Neural cell (in vitro differentiated cells): Measurements from ENCODE around the gene CD164L2. TPM values are rescaled to one million over a fixed set of nuclear protein-coding genes. Genes with fewer than 3 reads are reported as not detected.

Experiments used
- H2AFZ ChIP-seq: fragments of 200-600, 300-800 bp; sonication (generic), shearing (Covaris generic); 2 replicates; pipeline ENCODE4 v1.6.0; 2014; ENCODE audit warnings: low read depth, mild to moderate bottlenecking, antibody characterized with exemption, low read length, moderate library complexity
- H3F3A ChIP-seq: fragments of 200-600 bp; shearing (Covaris generic); 2 replicates; pipeline ENCODE4 v1.6.1; 2016; ENCODE audit warnings: mild to moderate bottlenecking, moderate library complexity, mixed read lengths, antibody characterized with exemption, low read length; ENCODE audit not compliant: insufficient read depth, poor library complexity, severe bottlenecking
- H3K27ac ChIP-seq: fragments of 200-600, 300-800 bp; sonication (generic), shearing (Covaris generic); 2 replicates; pipeline ENCODE4 v1.5.1; 2014; ENCODE audit warnings: mild to moderate bottlenecking, low read length, moderate library complexity
- H3K27me3 ChIP-seq: fragments of 300-800, 200-600 bp; sonication (generic), shearing (Covaris generic); 2 replicates; pipeline ENCODE4 v1.6.0; 2014; ENCODE audit warnings: mild to moderate bottlenecking, low read depth, low read length, moderate library complexity; ENCODE audit not compliant: insufficient read depth
- H3K36me3 ChIP-seq: fragments of 300-800, 200-600 bp; sonication (generic), shearing (Covaris generic); 2 replicates; pipeline ENCODE4 v1.5.1; 2014; ENCODE audit warnings: mild to moderate bottlenecking, antibody characterized with exemption, low read length, moderate library complexity; ENCODE audit not compliant: insufficient read depth
- H3K4me2 ChIP-seq: fragments of 300-800, 200-600 bp; sonication (generic), shearing (Covaris generic); 2 replicates; pipeline ENCODE4 v1.6.0; 2014; ENCODE audit warnings: mild to moderate bottlenecking, low read length
- H3K4me3 ChIP-seq: fragments of 300-800, 200-600 bp; sonication (generic), shearing (Covaris generic); 2 replicates; pipeline ENCODE4 v1.5.1; 2014; ENCODE audit warnings: mild to moderate bottlenecking, low read length, moderate library complexity
- H3K79me2 ChIP-seq: fragments of 200-600 bp; shearing (Covaris generic); replicated peaks from 2 replicates; pipeline ENCODE4 v1.6.0; 2014; ENCODE audit warnings: mild to moderate bottlenecking, low read length, moderate library complexity; ENCODE audit not compliant: insufficient read depth
- H3K9ac ChIP-seq: fragments of 300-800, 200-600 bp; sonication (generic), shearing (Covaris generic); 2 replicates; pipeline ENCODE4 v1.6.1; 2016; ENCODE audit warnings: mild to moderate bottlenecking, low read length, mixed read lengths
- H3K9me2 ChIP-seq: fragments of 200-600 bp; shearing (Covaris generic); 2 replicates; pipeline ENCODE4 v1.6.1; 2016; ENCODE audit warnings: mild to moderate bottlenecking, low read length, mixed read lengths; ENCODE audit not compliant: insufficient read depth
- H3K9me3 ChIP-seq: fragments of 200-600, 300-800 bp; sonication (generic), shearing (Covaris generic); 2 replicates; pipeline ENCODE4 v1.6.1; 2016; ENCODE audit warnings: mild to moderate bottlenecking, mixed run types, low read length, moderate library complexity, mixed read lengths
- H4K20me1 ChIP-seq: fragments of 200-600 bp; shearing (Covaris generic); 2 replicates; pipeline ENCODE4 v1.6.1; 2016; ENCODE audit warnings: mild to moderate bottlenecking, mixed run types; ENCODE audit not compliant: insufficient read depth
- EP300 ChIP-seq: fragments of 450-650 bp; conservative IDR thresholded peaks from 2 replicates; pipeline ENCODE4 v1.6.1; 2014; ENCODE audit warnings: antibody characterized with exemption, mild to moderate bottlenecking, moderate library complexity; ENCODE audit not compliant: poor library complexity, severe bottlenecking
- EZH2 ChIP-seq: fragments of 200-600, 300-800 bp; shearing (Covaris generic), sonication (generic); IDR thresholded peaks from 2 replicates; pipeline ENCODE4 v1.6.1; 2014; ENCODE audit warnings: antibody characterized with exemption, low read length, borderline replicate concordance, mild to moderate bottlenecking; ENCODE audit not compliant: insufficient read depth, poor library complexity, severe bottlenecking
- MXI1 ChIP-seq: fragments of 450-650 bp; conservative IDR thresholded peaks from 2 replicates; pipeline ENCODE4 v1.6.1; 2014; ENCODE audit warnings: antibody characterized with exemption, mild to moderate bottlenecking; ENCODE audit not compliant: poor library complexity, severe bottlenecking
- POLR2AphosphoS5 ChIP-seq: IDR thresholded peaks from 2 replicates; pipeline ENCODE4 v1.6.1; 2012
- RAD21 ChIP-seq: fragments of 450-650 bp; conservative IDR thresholded peaks from 2 replicates; pipeline ENCODE4 v1.6.1; 2014; ENCODE audit warnings: antibody characterized with exemption, mild to moderate bottlenecking, moderate library complexity
- SMC3 ChIP-seq: fragments of 450-650 bp; conservative IDR thresholded peaks from 2 replicates; pipeline ENCODE4 v1.6.1; 2014; ENCODE audit warnings: antibody characterized with exemption, mild to moderate bottlenecking, moderate library complexity; ENCODE audit not compliant: poor library complexity
- TAF1 ChIP-seq: IDR thresholded peaks from 2 replicates; pipeline ENCODE4 v1.6.1; 2012; ENCODE audit warnings: low read depth
- polyA plus RNA-seq: library from polyadenylated mRNA; depleted of rRNA; stranded (reverse); fragments of >200 nt; gene quantifications from 2 replicates; pipeline ENCODE4 v1.2.3, GENCODE V29; 2014
- TF ChIP-seq, protein P1 (sequence below): fragments of 450-650 bp; IDR thresholded peaks from 2 replicates; pipeline ENCODE4 v1.5.1; 2014; ENCODE audit warnings: antibody characterized with exemption, mild to moderate bottlenecking, moderate library complexity; ENCODE audit not compliant: poor library complexity, severe bottlenecking
- TF ChIP-seq, protein P2 (sequence below): IDR thresholded peaks from 2 replicates; pipeline ENCODE4 v1.6.1; 2012; ENCODE audit warnings: borderline replicate concordance

The CD164L2 gene
- polyA plus RNA-seq, 1 donor from 2014 or later, result not detected

DNA sequence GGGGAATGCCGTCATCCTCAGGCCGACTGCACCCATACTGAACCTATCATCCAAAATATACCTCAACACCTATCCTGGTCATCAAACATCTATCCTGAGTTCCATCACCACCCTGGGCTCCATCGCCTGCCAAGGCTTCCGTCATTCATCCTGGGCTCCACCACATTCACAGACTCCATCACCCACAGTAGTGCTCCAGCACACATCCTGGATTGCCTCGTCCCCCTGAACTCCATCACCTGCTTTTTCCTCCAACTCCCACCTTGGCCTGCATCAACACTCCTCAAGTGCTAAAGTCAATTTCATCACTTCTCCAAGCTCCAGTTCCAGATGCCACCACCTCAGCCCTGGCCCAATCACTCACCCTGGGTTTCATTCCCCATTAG is 24.2 kb downstream of the CD164L2 start:
- H2AFZ ChIP-seq, result no peak overlapping the region
- no peak overlapping the region for H3K9ac ChIP-seq
- H3K79me2 ChIP-seq, result no peaks in the 10 kb centered on the region
- no peaks in the 10 kb centered on the region for H3K9me2 ChIP-seq
- H4K20me1 ChIP-seq, result no peaks in the 10 kb centered on the region
- H3K4me3 ChIP-seq, result no peak overlapping the region
- H3K36me3 ChIP-seq, result no peaks in the 10 kb centered on the region
- H3K27ac ChIP-seq, result no peak overlapping the region
- H3K4me2 ChIP-seq, result no peak overlapping the region
- TF ChIP-seq MXI1 (no peak), RAD21 (no peak), EP300 (no peak), EZH2 (no peak), POLR2AphosphoS5 (no peak), TAF1 (no peak), SMC3 (no peak)
- TF ChIP-seq, protein P1, sequence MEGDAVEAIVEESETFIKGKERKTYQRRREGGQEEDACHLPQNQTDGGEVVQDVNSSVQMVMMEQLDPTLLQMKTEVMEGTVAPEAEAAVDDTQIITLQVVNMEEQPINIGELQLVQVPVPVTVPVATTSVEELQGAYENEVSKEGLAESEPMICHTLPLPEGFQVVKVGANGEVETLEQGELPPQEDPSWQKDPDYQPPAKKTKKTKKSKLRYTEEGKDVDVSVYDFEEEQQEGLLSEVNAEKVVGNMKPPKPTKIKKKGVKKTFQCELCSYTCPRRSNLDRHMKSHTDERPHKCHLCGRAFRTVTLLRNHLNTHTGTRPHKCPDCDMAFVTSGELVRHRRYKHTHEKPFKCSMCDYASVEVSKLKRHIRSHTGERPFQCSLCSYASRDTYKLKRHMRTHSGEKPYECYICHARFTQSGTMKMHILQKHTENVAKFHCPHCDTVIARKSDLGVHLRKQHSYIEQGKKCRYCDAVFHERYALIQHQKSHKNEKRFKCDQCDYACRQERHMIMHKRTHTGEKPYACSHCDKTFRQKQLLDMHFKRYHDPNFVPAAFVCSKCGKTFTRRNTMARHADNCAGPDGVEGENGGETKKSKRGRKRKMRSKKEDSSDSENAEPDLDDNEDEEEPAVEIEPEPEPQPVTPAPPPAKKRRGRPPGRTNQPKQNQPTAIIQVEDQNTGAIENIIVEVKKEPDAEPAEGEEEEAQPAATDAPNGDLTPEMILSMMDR, result no peak
- TF ChIP-seq, protein P2, sequence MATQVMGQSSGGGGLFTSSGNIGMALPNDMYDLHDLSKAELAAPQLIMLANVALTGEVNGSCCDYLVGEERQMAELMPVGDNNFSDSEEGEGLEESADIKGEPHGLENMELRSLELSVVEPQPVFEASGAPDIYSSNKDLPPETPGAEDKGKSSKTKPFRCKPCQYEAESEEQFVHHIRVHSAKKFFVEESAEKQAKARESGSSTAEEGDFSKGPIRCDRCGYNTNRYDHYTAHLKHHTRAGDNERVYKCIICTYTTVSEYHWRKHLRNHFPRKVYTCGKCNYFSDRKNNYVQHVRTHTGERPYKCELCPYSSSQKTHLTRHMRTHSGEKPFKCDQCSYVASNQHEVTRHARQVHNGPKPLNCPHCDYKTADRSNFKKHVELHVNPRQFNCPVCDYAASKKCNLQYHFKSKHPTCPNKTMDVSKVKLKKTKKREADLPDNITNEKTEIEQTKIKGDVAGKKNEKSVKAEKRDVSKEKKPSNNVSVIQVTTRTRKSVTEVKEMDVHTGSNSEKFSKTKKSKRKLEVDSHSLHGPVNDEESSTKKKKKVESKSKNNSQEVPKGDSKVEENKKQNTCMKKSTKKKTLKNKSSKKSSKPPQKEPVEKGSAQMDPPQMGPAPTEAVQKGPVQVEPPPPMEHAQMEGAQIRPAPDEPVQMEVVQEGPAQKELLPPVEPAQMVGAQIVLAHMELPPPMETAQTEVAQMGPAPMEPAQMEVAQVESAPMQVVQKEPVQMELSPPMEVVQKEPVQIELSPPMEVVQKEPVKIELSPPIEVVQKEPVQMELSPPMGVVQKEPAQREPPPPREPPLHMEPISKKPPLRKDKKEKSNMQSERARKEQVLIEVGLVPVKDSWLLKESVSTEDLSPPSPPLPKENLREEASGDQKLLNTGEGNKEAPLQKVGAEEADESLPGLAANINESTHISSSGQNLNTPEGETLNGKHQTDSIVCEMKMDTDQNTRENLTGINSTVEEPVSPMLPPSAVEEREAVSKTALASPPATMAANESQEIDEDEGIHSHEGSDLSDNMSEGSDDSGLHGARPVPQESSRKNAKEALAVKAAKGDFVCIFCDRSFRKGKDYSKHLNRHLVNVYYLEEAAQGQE, result no peak
- no peaks in the 10 kb centered on the region for H3K9me3 ChIP-seq
- peaks cover 24% of the 10 kb centered on the region for H3K27me3 ChIP-seq
- no peaks in the 10 kb centered on the region for H3F3A ChIP-seq

DNA sequence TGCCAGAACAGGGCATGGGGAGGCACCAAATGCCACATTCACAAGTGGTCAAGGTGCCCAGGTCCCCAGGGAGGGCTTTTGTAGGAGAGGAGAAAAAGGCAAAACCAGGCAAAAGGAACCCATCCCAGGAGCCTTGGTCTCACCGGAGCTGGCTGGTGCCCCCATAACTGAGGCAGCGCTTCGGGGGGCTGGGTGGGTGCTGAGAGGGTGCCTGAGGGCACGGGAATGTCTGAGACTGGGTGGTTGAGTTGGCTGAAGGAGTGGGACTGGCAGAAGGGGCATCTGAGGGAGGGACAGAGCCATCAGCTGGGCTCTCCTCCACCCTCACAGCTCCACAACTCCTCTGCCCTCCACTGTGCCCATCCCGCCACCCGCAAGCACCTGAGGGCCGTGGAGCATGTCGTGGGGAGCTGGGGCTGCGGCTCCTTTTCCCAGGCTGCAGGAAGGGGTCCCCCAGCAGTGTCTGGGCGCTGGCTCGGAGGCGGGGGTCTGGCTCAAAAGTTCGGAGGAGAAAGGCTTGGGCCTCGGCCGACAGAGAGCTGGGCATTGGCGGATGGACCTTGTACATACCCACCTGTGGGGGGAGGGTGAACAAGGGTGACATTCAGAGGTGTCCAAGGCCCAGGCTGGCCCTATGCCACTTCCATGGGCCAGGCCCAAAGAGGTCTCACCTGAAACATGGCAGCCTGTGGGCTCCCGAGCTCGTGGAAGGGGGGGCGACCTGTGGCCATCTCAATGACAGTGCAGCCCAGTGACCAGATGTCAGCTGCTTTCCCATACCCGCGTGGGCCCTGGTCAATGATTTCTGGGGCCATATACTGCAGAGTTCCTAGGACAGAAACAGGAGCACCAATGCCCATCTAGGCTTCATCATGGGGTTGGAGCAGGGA is 24.9 kb downstream of the CD164L2 start:
- TF ChIP-seq MXI1, result no peak
- TF ChIP-seq, protein P1, result no peak
- TF ChIP-seq, protein P2, result no peak
- no peak for TF ChIP-seq SMC3
- TF ChIP-seq POLR2AphosphoS5, result no peak
- TF ChIP-seq TAF1, result no peak
- TF ChIP-seq EZH2, result no peak
- TF ChIP-seq RAD21, result no peak
- Histone ChIP-seq H3K79me2 (no peaks in the 10 kb centered on the region), H3K4me2 (no peak overlapping the region)

More for the DNA sequence above, 24.9 kb downstream of the CD164L2 start:
- Histone ChIP-seq H3K9ac (no peak overlapping the region), H3F3A (no peaks in the 10 kb centered on the region), H3K4me3 (no peak overlapping the region), H3K27me3 (peaks cover 24% of the 10 kb centered on the region), H3K9me2 (no peaks in the 10 kb centered on the region), H2AFZ (no peak overlapping the region), H3K27ac (no peak overlapping the region), H3K36me3 (no peaks in the 10 kb centered on the region), H4K20me1 (no peaks in the 10 kb centered on the region), H3K9me3 (no peaks in the 10 kb centered on the region)
